GM18858 (cell line): Measurements from ENCODE around the gene RFESD.

Experiments
- ATAC-seq: cut with Tn5 transposase; IDR thresholded peaks from one replicate; pipeline ENCODE4 v1.9.1; 2021; ENCODE audit not compliant: unreplicated experiment

RFESD gene

GRCh38 chr5:95646569-95647431 is at the start of gene RFESD:
RFESD (plus strand) TSS chr5:95646777; CDS start chr5:95652272, 5,495 bp downstream.
- peak; percentile 91 for ATAC-seq

GRCh38 chr5:95599252-95599651 is 47.3 kb upstream of the RFESD start:
- no peak for ATAC-seq

GRCh38 chr5:95600557-95600956 is 46.0 kb upstream of the RFESD start:
- ATAC-seq: no peak

- ATAC-seq: no peak
Measured at GRCh38 chr5:95605786-95606185, 40.8 kb upstream of the RFESD start.

GRCh38 chr5:95606419-95606818 is 40.2 kb upstream of the RFESD start:
- no peak for ATAC-seq

- ATAC-seq: no peak
Measured at GRCh38 chr5:95609711-95610110, 36.9 kb upstream of the RFESD start.

GRCh38 chr5:95610546-95610945 is 36.0 kb upstream of the RFESD start:
- ATAC-seq: no peak

- ATAC-seq: no peak
Measured at GRCh38 chr5:95611396-95611795, 35.2 kb upstream of the RFESD start.

- no peak for ATAC-seq
Measured at GRCh38 chr5:95613514-95613913, 33.1 kb upstream of the RFESD start.

- ATAC-seq: peak; percentile 41
Measured at GRCh38 chr5:95615164-95615467, 31.5 kb upstream of the RFESD start.

GRCh38 chr5:95617057-95617456 is 29.5 kb upstream of the RFESD start:
- peak; percentile 30 for ATAC-seq

- no peak for ATAC-seq
Measured at GRCh38 chr5:95619096-95619495, 27.5 kb upstream of the RFESD start.

GRCh38 chr5:95619514-95620029 is 27.0 kb upstream of the RFESD start:
- no peak for ATAC-seq

GRCh38 chr5:95620030-95620869 is 26.3 kb upstream of the RFESD start, which contains the start of gene GPR150:
GPR150 (plus strand) TSS chr5:95620087; CDS start chr5:95620276, 189 bp downstream.
- peak; percentile 45 for ATAC-seq

GRCh38 chr5:95620870-95621838 is 25.4 kb upstream of the RFESD start:
- ATAC-seq: peak; percentile 24

GRCh38 chr5:95621839-95622629 is 24.5 kb upstream of the RFESD start:
- ATAC-seq: no peak

- no peak for ATAC-seq
Measured at GRCh38 chr5:95623706-95624105, 22.9 kb upstream of the RFESD start.

- no peak for ATAC-seq
Measured at GRCh38 chr5:95624368-95624767, 22.2 kb upstream of the RFESD start.

GRCh38 chr5:95626701-95627100 is 19.9 kb upstream of the RFESD start:
- ATAC-seq: no peak
